HG02884 (cell line): ENCODE measurements around the gene SERPINH1.
"Not testable (repeated sequence)": the region's sequence is repeated elsewhere in the genome, so short reads cannot be mapped to it uniquely, and the experiment has no call there.

Experiments
- ATAC-seq: cut with Tn5 transposase; IDR thresholded peaks from one replicate; pipeline ENCODE4 v1.9.1; 2021; ENCODE audit warnings: mild to moderate bottlenecking, moderate library complexity; ENCODE audit not compliant: unreplicated experiment

Gene SERPINH1

GRCh38 chr11:75572744-75573143 lies 10.7 kb downstream of the SERPINH1 start:
- no peak for ATAC-seq

GRCh38 chr11:75574698-75575602 lies 12.9 kb downstream of the SERPINH1 start:
- ATAC-seq: no peak

GRCh38 chr11:75576017-75576416 lies 14.0 kb downstream of the SERPINH1 start:
- ATAC-seq: no peak

- no peak for ATAC-seq
Measured at GRCh38 chr11:75576499-75576918, 14.5 kb downstream of the SERPINH1 start.

- ATAC-seq: no peak
Measured at GRCh38 chr11:75577207-75577606, 15.2 kb downstream of the SERPINH1 start.

- no peak for ATAC-seq
Measured at GRCh38 chr11:75578977-75579376, 16.9 kb downstream of the SERPINH1 start.

- no peak for ATAC-seq
Measured at GRCh38 chr11:75579841-75580240, 17.8 kb downstream of the SERPINH1 start.

GRCh38 chr11:75582506-75582894 lies 20.4 kb downstream of the SERPINH1 start:
- no peak for ATAC-seq

GRCh38 chr11:75582895-75583717 lies 21.1 kb downstream of the SERPINH1 start:
- ATAC-seq: no peak

GRCh38 chr11:75583718-75584658 lies 21.9 kb downstream of the SERPINH1 start:
- no peak for ATAC-seq

GRCh38 chr11:75584659-75585292 lies 22.7 kb downstream of the SERPINH1 start:
- ATAC-seq: not testable (repeated sequence)

GRCh38 chr11:75585293-75585670 lies 23.2 kb downstream of the SERPINH1 start:
- no peak for ATAC-seq

- ATAC-seq: no peak
Measured at GRCh38 chr11:75586395-75586794, 24.3 kb downstream of the SERPINH1 start.

- ATAC-seq: no peak
Measured at GRCh38 chr11:75588051-75588481, 26.0 kb downstream of the SERPINH1 start.

GRCh38 chr11:75589051-75589450 lies 27.0 kb downstream of the SERPINH1 start:
- no peak for ATAC-seq

GRCh38 chr11:75589933-75590332 lies 27.9 kb downstream of the SERPINH1 start:
- no peak for ATAC-seq

- ATAC-seq: no peak
Measured at GRCh38 chr11:75591371-75591770, 29.3 kb downstream of the SERPINH1 start.

GRCh38 chr11:75591966-75592365 lies 29.9 kb downstream of the SERPINH1 start:
- ATAC-seq: no peak

- ATAC-seq: no peak
Measured at GRCh38 chr11:75592715-75593114, 30.7 kb downstream of the SERPINH1 start.

- ATAC-seq: no peak
Measured at GRCh38 chr11:75593286-75593915, 31.3 kb downstream of the SERPINH1 start.
